ENCODE measurements around the gene FAM120A. TPM values are rescaled to one million over a fixed set of nuclear protein-coding genes. Genes with fewer than 3 reads are reported as not detected.

FAM120A gene
- total and polyA plus RNA-seq, 9 of the 15 experiments (the other 6 are each of a cell fraction or from before 2014, with no cell fraction given): 8.7 to 71.0 (median 42.2) TPM

DNA sequence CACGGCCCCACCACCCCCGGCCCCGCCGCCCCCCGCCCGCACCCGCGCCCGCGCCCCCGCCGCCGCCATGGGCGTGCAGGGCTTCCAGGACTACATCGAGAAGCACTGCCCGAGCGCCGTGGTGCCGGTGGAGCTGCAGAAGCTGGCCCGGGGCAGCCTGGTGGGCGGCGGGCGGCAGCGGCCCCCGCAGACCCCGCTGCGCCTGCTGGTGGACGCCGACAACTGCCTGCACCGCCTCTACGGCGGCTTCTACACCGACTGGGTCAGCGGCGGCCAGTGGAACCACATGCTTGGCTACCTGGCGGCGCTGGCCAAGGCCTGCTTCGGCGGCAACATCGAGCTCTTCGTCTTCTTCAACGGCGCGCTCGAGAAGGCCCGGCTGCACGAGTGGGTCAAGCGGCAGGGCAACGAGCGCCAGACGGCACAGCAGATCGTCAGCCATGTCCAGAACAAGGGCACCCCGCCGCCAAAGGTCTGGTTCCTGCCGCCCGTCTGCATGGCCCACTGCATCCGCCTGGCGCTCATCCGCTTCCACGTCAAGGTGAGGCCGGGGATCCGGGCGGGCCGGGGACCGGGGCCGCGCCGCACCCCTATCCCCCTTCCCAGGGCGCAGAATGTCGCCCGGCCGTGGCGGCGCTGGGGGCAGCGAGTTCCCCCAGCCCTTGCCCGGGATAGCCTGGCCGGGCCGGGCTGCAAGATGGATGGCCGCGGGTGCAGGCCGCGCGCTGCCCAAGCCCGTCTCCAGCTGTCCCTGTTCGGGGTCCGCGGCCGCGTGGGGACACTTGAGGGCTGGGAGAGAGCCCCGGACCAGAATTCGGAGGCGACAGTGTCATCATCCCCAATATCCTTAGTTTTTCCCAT lies 594 bp downstream of the FAM120A start (continued):
- TF ChIP-seq, protein P1, sequence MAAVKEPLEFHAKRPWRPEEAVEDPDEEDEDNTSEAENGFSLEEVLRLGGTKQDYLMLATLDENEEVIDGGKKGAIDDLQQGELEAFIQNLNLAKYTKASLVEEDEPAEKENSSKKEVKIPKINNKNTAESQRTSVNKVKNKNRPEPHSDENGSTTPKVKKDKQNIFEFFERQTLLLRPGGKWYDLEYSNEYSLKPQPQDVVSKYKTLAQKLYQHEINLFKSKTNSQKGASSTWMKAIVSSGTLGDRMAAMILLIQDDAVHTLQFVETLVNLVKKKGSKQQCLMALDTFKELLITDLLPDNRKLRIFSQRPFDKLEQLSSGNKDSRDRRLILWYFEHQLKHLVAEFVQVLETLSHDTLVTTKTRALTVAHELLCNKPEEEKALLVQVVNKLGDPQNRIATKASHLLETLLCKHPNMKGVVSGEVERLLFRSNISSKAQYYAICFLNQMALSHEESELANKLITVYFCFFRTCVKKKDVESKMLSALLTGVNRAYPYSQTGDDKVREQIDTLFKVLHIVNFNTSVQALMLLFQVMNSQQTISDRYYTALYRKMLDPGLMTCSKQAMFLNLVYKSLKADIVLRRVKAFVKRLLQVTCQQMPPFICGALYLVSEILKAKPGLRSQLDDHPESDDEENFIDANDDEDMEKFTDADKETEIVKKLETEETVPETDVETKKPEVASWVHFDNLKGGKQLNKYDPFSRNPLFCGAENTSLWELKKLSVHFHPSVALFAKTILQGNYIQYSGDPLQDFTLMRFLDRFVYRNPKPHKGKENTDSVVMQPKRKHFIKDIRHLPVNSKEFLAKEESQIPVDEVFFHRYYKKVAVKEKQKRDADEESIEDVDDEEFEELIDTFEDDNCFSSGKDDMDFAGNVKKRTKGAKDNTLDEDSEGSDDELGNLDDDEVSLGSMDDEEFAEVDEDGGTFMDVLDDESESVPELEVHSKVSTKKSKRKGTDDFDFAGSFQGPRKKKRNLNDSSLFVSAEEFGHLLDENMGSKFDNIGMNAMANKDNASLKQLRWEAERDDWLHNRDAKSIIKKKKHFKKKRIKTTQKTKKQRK (IDR thresholded peaks at IDR 0.05; ENCODE audit: borderline replicate concordance, low read depth, low read length): no peak
- TF ChIP-seq, protein P2, sequence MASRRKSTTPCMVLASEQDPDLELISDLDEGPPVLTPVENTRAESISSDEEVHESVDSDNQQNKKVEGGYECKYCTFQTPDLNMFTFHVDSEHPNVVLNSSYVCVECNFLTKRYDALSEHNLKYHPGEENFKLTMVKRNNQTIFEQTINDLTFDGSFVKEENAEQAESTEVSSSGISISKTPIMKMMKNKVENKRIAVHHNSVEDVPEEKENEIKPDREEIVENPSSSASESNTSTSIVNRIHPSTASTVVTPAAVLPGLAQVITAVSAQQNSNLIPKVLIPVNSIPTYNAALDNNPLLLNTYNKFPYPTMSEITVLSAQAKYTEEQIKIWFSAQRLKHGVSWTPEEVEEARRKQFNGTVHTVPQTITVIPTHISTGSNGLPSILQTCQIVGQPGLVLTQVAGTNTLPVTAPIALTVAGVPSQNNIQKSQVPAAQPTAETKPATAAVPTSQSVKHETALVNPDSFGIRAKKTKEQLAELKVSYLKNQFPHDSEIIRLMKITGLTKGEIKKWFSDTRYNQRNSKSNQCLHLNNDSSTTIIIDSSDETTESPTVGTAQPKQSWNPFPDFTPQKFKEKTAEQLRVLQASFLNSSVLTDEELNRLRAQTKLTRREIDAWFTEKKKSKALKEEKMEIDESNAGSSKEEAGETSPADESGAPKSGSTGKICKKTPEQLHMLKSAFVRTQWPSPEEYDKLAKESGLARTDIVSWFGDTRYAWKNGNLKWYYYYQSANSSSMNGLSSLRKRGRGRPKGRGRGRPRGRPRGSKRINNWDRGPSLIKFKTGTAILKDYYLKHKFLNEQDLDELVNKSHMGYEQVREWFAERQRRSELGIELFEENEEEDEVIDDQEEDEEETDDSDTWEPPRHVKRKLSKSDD (conservative IDR thresholded peaks at IDR 0.05; ENCODE audit: low read length): no peak
- TF ChIP-seq, protein P3, sequence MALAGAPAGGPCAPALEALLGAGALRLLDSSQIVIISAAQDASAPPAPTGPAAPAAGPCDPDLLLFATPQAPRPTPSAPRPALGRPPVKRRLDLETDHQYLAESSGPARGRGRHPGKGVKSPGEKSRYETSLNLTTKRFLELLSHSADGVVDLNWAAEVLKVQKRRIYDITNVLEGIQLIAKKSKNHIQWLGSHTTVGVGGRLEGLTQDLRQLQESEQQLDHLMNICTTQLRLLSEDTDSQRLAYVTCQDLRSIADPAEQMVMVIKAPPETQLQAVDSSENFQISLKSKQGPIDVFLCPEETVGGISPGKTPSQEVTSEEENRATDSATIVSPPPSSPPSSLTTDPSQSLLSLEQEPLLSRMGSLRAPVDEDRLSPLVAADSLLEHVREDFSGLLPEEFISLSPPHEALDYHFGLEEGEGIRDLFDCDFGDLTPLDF (CRISPR knock-in tag; IDR thresholded peaks at IDR 0.05): 0 out of 2 replicates have a peak, but pooled peaks have one; percentile 39
- no peak for TF ChIP-seq TAL1 (IDR thresholded peaks at IDR 0.05)
- TF ChIP-seq TAF1 (IDR thresholded peaks at IDR 0.05; ENCODE audit: control insufficient read depth, extremely low read depth, insufficient read depth, low read length, severe bottlenecking): no peak
- no peak for TF ChIP-seq XRCC3 (IDR thresholded peaks at IDR 0.05)
- TF ChIP-seq SP1 (CRISPR knock-in tag; IDR thresholded peaks at IDR 0.05): 0 out of 2 replicates have a peak, but pooled peaks have one; percentile 18
- TF ChIP-seq, protein P4, sequence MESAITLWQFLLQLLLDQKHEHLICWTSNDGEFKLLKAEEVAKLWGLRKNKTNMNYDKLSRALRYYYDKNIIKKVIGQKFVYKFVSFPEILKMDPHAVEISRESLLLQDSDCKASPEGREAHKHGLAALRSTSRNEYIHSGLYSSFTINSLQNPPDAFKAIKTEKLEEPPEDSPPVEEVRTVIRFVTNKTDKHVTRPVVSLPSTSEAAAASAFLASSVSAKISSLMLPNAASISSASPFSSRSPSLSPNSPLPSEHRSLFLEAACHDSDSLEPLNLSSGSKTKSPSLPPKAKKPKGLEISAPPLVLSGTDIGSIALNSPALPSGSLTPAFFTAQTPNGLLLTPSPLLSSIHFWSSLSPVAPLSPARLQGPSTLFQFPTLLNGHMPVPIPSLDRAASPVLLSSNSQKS (CRISPR knock-in tag; IDR thresholded peaks at IDR 0.05): no peak
- TF ChIP-seq ZNF239 (CRISPR knock-in tag; IDR thresholded peaks at IDR 0.05): no peak
- TF ChIP-seq ZNF347 (CRISPR knock-in tag; IDR thresholded peaks at IDR 0.05; ENCODE audit: low read depth): no peak
- no peak for TF ChIP-seq HNRNPH1 (optimal IDR thresholded peaks at IDR 0.05; ENCODE audit: low read depth, low read length)
- TF ChIP-seq ZBTB1 (CRISPR knock-in tag; IDR thresholded peaks at IDR 0.05; ENCODE audit: borderline replicate concordance, low read depth): no peak
- TF ChIP-seq KLF6 (CRISPR knock-in tag; IDR thresholded peaks at IDR 0.05; ENCODE audit: borderline replicate concordance): no peak
- no peak for TF ChIP-seq ZNF24 (IDR thresholded peaks at IDR 0.05)
- no peak for TF ChIP-seq NCOR1 (IDR thresholded peaks at IDR 0.05)
- TF ChIP-seq, protein P5, sequence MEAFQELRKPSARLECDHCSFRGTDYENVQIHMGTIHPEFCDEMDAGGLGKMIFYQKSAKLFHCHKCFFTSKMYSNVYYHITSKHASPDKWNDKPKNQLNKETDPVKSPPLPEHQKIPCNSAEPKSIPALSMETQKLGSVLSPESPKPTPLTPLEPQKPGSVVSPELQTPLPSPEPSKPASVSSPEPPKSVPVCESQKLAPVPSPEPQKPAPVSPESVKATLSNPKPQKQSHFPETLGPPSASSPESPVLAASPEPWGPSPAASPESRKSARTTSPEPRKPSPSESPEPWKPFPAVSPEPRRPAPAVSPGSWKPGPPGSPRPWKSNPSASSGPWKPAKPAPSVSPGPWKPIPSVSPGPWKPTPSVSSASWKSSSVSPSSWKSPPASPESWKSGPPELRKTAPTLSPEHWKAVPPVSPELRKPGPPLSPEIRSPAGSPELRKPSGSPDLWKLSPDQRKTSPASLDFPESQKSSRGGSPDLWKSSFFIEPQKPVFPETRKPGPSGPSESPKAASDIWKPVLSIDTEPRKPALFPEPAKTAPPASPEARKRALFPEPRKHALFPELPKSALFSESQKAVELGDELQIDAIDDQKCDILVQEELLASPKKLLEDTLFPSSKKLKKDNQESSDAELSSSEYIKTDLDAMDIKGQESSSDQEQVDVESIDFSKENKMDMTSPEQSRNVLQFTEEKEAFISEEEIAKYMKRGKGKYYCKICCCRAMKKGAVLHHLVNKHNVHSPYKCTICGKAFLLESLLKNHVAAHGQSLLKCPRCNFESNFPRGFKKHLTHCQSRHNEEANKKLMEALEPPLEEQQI (IDR thresholded peaks at IDR 0.05): no peak
